ENCODE measurements around the gene CACNA1C.

The CACNA1C gene

DNA sequence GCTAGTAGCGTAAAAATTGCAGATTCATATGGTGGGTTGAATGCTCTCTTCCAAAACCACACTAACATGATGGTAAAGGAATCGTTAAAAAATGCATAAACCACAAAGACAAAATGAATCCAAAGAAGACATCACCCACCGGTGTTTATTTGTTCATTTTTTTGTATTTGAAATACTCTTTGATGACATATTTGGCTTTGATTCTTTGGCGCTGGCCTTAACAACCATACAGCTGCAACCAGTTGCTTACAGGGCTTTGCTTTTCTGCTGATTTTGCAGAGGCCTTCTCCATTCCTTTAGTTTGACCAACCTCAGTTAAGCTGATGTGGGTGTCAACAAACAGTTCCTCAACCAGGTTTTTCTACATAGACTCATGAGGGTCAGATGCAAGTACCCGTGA, 103.5 kb downstream of the CACNA1C start:
- no peaks in the 10 kb centered on the region for H3K36me3 ChIP-seq (ENCODE audit: insufficient read depth, low read length)
- H3K27me3 ChIP-seq (ENCODE audit: insufficient read depth, low read length), result no peaks in the 10 kb centered on the region
- no peak overlapping the region for H3K27ac ChIP-seq (ENCODE audit: low read depth, low read length)
- no peaks in the 10 kb centered on the region for H3K79me2 ChIP-seq (ENCODE audit: control insufficient read depth, insufficient read depth, low read length, unreplicated experiment)
- H3K4me1 ChIP-seq (ENCODE audit: control insufficient read depth, insufficient read depth, low read length, unreplicated experiment), result peaks cover 18% of the 10 kb centered on the region
- no peak overlapping the region for H2AFZ ChIP-seq (ENCODE audit: low read length, unreplicated experiment)
- no peak overlapping the region for H3K4me3 ChIP-seq (ENCODE audit: low read depth, low read length)

DNA sequence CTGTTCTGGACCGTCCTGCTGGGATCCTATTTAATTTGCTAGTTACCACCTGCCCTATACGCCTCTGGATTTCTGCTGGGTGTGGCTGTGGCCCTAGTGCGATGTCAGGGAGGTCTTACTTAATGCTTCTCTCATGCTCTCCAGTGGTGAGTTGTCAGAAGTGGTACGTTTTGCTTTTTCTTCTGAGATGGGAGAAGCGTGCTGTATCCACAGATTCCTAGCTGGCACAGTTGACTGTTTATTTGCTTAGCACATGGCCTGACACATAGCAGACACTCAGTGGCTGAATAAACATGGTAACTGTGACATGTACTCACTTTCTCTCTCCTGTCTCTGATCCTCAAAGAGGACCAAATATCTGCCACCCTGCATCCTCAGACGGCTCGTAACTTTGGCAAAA, 107.3 kb downstream of the CACNA1C start:
- Histone ChIP-seq H3K79me2 (ENCODE audit: control insufficient read depth, insufficient read depth, low read length, unreplicated experiment) (no peaks in the 10 kb centered on the region), H3K27ac (ENCODE audit: low read depth, low read length) (no peak overlapping the region), H2AFZ (ENCODE audit: low read length, unreplicated experiment) (no peak overlapping the region), H3K36me3 (ENCODE audit: insufficient read depth, low read length) (no peaks in the 10 kb centered on the region), H3K4me3 (ENCODE audit: low read depth, low read length) (no peak overlapping the region), H3K4me1 (ENCODE audit: control insufficient read depth, insufficient read depth, low read length, unreplicated experiment) (peaks cover 24% of the 10 kb centered on the region), H3K27me3 (ENCODE audit: insufficient read depth, low read length) (no peaks in the 10 kb centered on the region)

DNA sequence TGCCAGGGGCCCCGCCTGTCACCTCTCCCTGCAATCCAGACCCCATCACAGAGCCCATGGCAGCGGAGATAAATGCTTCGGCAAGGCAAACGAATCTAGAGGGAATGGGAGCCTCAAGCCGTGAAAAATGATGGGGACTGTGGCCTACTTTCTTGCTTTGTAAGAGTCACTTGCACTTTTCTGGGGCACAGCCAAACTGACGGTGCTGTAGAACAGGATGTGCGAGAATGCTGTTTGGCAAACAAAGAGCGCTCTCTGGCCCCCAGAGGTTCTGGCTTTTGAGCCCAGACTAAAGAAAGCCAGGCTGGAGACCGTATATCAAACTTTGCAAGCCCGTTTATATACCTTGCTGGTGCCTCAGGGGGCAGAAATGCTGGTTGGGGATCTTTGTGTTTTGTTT, 108.7 kb downstream of the CACNA1C start:
- H3K4me1 ChIP-seq (ENCODE audit: control insufficient read depth, insufficient read depth, low read length, unreplicated experiment), result peaks cover 24% of the 10 kb centered on the region
- H3K27me3 ChIP-seq (ENCODE audit: insufficient read depth, low read length), result no peaks in the 10 kb centered on the region
- H3K79me2 ChIP-seq (ENCODE audit: control insufficient read depth, insufficient read depth, low read length, unreplicated experiment), result no peaks in the 10 kb centered on the region
- H3K36me3 ChIP-seq (ENCODE audit: insufficient read depth, low read length), result no peaks in the 10 kb centered on the region
- H3K4me3 ChIP-seq (ENCODE audit: low read depth, low read length), result no peak overlapping the region
- H2AFZ ChIP-seq (ENCODE audit: low read length, unreplicated experiment), result no peak overlapping the region
- H3K27ac ChIP-seq (ENCODE audit: low read depth, low read length), result no peak overlapping the region

DNA sequence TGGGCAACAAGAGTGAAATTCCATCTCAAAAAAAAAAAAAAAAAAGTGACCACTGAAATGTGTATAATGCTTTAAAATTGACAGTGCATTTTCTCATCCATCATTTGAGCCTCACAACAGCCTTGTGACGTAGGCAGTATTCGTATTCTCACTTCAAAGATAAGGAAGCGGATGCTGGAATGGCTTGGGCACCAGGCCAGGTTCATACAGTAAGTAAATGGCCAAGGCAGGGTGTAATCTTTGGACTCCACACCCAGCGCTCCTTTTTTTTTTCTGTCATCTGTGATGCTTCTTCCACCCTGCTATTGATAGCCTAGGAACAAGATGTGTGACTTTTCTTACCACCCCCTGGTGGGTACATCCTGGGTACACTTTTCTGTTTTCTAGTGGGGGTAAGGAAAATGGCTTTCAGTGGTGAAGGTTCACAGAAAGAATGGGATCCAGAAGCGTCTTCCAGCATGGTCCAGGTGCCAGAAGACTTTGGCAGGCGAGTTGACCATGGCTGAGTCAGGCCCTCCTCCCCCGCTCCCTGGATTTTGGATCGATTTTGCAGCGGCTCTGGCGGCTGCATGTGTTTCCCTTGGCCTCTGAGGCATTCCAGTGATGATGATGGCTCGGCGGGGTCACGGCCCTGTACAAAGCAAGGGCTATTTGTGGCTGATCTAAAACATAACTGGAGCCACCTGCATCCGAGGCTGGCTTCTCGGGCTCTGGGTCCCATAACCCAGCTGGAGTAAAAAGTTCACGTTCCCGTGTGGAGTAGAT, 110.6 kb downstream of the CACNA1C start:
- peak overlapping the region; percentile 10 for H3K4me3 ChIP-seq (ENCODE audit: low read depth, low read length)
- H2AFZ ChIP-seq (ENCODE audit: low read length, unreplicated experiment), result peak overlapping the region; percentile 10
- peaks cover 24% of the 10 kb centered on the region for H3K4me1 ChIP-seq (ENCODE audit: control insufficient read depth, insufficient read depth, low read length, unreplicated experiment)
- H3K79me2 ChIP-seq (ENCODE audit: control insufficient read depth, insufficient read depth, low read length, unreplicated experiment), result no peaks in the 10 kb centered on the region
- no peaks in the 10 kb centered on the region for H3K27me3 ChIP-seq (ENCODE audit: insufficient read depth, low read length)
- H3K36me3 ChIP-seq (ENCODE audit: insufficient read depth, low read length), result peaks cover 4% of the 10 kb centered on the region; the same call in 1 of the 2 replicates
- H3K27ac ChIP-seq (ENCODE audit: low read depth, low read length), result peak overlapping the region; percentile 84

DNA sequence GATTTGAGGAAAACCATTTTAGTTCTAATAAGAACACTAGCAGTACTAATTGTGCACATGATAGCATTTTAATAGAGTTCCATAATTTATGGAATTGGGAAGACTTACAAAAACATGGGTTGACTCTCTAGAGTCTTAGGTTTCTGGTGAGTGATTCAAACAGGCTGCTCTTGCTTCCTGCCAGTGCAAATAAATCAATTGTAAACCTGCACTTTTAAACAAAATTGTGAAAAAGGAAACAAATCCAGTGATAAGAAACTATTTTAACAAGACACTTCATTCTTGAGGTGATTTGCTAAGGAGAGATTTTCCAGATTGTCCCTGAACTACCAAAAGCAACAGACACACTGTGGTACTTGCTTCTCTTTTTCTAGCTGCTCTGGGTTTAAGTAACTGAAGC, 112.2 kb downstream of the CACNA1C start:
- peaks cover 4% of the 10 kb centered on the region; the same call in 1 of the 2 replicates for H3K36me3 ChIP-seq (ENCODE audit: insufficient read depth, low read length)
- H3K27ac ChIP-seq (ENCODE audit: low read depth, low read length), result no peak overlapping the region
- H3K27me3 ChIP-seq (ENCODE audit: insufficient read depth, low read length), result no peaks in the 10 kb centered on the region
- H2AFZ ChIP-seq (ENCODE audit: low read length, unreplicated experiment), result no peak overlapping the region
- no peaks in the 10 kb centered on the region for H3K79me2 ChIP-seq (ENCODE audit: control insufficient read depth, insufficient read depth, low read length, unreplicated experiment)
- H3K4me3 ChIP-seq (ENCODE audit: low read depth, low read length), result no peak overlapping the region
- H3K4me1 ChIP-seq (ENCODE audit: control insufficient read depth, insufficient read depth, low read length, unreplicated experiment), result peaks cover 29% of the 10 kb centered on the region

DNA sequence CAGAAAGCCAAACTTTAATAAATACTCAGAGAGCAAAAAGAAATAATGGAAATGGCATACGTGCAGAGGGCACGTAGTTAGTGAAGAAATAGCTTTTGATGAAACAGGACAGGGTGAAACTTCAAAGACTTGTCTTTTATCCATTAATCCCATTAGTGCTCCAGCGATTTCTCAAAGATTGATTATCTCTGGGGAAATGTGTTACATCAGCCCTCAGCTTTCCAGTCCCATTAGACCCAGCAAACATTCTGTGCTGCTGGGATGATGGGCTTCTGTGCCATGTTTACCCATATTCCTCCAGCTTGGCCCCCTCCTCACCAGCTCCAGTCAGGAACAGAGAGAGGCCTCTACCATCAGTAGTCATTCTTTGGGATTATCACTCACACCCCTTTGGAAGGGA, 113.1 kb downstream of the CACNA1C start:
- H3K4me3 ChIP-seq (ENCODE audit: low read depth, low read length), result no peak overlapping the region
- H2AFZ ChIP-seq (ENCODE audit: low read length, unreplicated experiment), result no peak overlapping the region
- no peaks in the 10 kb centered on the region for H3K79me2 ChIP-seq (ENCODE audit: control insufficient read depth, insufficient read depth, low read length, unreplicated experiment)
- no peak overlapping the region for H3K27ac ChIP-seq (ENCODE audit: low read depth, low read length)
- H3K27me3 ChIP-seq (ENCODE audit: insufficient read depth, low read length), result no peaks in the 10 kb centered on the region
- H3K4me1 ChIP-seq (ENCODE audit: control insufficient read depth, insufficient read depth, low read length, unreplicated experiment), result peaks cover 38% of the 10 kb centered on the region
- H3K36me3 ChIP-seq (ENCODE audit: insufficient read depth, low read length), result peaks cover 4% of the 10 kb centered on the region; the same call in 1 of the 2 replicates

DNA sequence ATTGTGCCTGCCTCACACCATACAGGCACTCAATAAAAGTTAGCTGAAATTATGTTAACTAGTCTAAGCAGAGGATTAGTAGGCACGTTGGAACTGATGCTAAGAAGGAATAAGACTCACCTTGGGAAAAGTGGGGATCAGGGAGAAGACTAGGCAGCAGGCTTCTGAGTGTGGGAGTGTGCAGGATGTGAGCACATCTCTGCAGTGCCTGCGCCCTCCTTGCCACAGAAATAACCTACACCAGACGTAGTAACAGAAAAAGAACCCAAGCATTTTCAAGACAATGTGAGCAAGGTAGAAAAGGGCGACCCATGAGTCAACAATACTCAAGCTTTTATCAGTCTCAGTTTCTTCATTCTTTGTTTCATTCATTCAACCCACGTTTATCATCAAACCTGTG, 113.9 kb downstream of the CACNA1C start:
- no peak overlapping the region for H2AFZ ChIP-seq (ENCODE audit: low read length, unreplicated experiment)
- H3K27me3 ChIP-seq (ENCODE audit: insufficient read depth, low read length), result no peaks in the 10 kb centered on the region
- H3K79me2 ChIP-seq (ENCODE audit: control insufficient read depth, insufficient read depth, low read length, unreplicated experiment), result no peaks in the 10 kb centered on the region

DNA sequence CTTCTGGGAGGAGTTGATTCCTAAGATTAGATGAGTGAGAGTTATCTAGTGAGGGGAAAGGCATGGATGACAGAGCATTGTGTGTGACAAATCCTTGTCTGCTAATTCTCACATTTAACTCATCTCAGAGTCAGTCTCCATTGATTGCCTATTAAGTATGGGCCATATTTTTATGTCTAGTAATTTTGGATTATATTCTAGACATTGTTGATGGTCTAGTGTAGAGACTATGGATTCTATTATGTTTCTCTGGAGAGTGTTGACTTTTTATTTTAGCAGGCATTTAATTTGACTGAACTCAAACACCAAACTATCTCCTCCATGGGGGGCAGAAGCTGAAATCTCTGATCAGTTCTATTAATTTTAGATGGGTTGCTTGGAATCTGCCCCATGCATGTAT, 114.4 kb downstream of the CACNA1C start:
- no peaks in the 10 kb centered on the region for H3K79me2 ChIP-seq (ENCODE audit: control insufficient read depth, insufficient read depth, low read length, unreplicated experiment)
- no peak overlapping the region for H3K27ac ChIP-seq (ENCODE audit: low read depth, low read length)
- H2AFZ ChIP-seq (ENCODE audit: low read length, unreplicated experiment), result no peak overlapping the region
- H3K4me1 ChIP-seq (ENCODE audit: control insufficient read depth, insufficient read depth, low read length, unreplicated experiment), result peaks cover 40% of the 10 kb centered on the region
- no peak overlapping the region for H3K4me3 ChIP-seq (ENCODE audit: low read depth, low read length)
- no peaks in the 10 kb centered on the region for H3K27me3 ChIP-seq (ENCODE audit: insufficient read depth, low read length)
- H3K36me3 ChIP-seq (ENCODE audit: insufficient read depth, low read length), result peaks cover 4% of the 10 kb centered on the region; the same call in 1 of the 2 replicates

More for the DNA sequence above, 113.9 kb downstream of the CACNA1C start:
- Histone ChIP-seq H3K4me3 (ENCODE audit: low read depth, low read length) (no peak overlapping the region), H3K36me3 (ENCODE audit: insufficient read depth, low read length) (peaks cover 4% of the 10 kb centered on the region; the same call in 1 of the 2 replicates), H3K4me1 (ENCODE audit: control insufficient read depth, insufficient read depth, low read length, unreplicated experiment) (peaks cover 40% of the 10 kb centered on the region), H3K27ac (ENCODE audit: low read depth, low read length) (no peak overlapping the region)

DNA sequence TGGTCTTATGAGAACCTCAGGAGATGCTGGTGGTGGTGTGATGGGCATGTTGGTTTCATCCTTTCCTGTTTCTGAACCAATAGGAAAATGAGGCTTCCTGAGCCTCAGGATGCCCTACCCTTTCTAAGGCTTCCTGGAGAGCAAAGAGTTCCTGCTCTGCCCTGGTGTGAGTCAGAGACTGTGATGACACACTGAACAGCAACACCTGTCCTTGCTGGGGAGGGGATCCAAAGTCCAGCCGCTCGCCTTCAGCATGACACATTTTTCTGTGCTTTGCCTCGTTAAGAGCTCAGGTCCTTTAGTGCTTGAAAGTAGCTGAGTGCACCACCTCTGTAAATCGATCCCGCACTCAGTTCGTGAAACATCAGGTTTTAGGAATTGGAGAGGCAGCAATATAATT, 116.0 kb downstream of the CACNA1C start:
- Histone ChIP-seq H3K36me3 (ENCODE audit: insufficient read depth, low read length) (peaks cover 4% of the 10 kb centered on the region; the same call in 1 of the 2 replicates), H3K4me3 (ENCODE audit: low read depth, low read length) (no peak overlapping the region), H2AFZ (ENCODE audit: low read length, unreplicated experiment) (no peak overlapping the region)

DNA sequence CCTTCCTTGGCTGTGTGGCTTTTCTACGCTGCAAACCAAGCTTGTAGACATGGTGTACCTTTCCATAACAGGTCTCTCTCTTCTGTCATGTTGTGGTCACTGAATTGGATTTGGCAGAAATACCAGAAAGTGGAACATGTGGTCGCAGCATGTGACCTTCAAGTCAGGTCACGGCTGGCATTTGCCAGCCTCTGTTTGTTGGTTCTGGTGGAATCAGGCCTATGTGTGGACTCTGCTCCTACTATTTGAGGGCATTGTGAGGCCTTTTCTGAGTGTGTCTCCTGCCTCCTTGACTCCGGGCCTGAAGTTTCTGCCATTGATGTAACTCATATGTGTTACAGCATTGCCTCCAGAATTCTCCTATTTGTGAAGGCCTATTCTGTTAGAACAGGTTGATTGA, 116.7 kb downstream of the CACNA1C start:
- Histone ChIP-seq H2AFZ (ENCODE audit: low read length, unreplicated experiment) (no peak overlapping the region), H3K79me2 (ENCODE audit: control insufficient read depth, insufficient read depth, low read length, unreplicated experiment) (no peaks in the 10 kb centered on the region), H3K4me3 (ENCODE audit: low read depth, low read length) (no peak overlapping the region), H3K4me1 (ENCODE audit: control insufficient read depth, insufficient read depth, low read length, unreplicated experiment) (peaks cover 17% of the 10 kb centered on the region), H3K27me3 (ENCODE audit: insufficient read depth, low read length) (no peaks in the 10 kb centered on the region), H3K27ac (ENCODE audit: low read depth, low read length) (no peak overlapping the region), H3K36me3 (ENCODE audit: insufficient read depth, low read length) (peaks cover 4% of the 10 kb centered on the region; the same call in 1 of the 2 replicates)

More for the DNA sequence above, 116.0 kb downstream of the CACNA1C start:
- Histone ChIP-seq H3K27ac (ENCODE audit: low read depth, low read length) (no peak overlapping the region), H3K27me3 (ENCODE audit: insufficient read depth, low read length) (no peaks in the 10 kb centered on the region), H3K79me2 (ENCODE audit: control insufficient read depth, insufficient read depth, low read length, unreplicated experiment) (no peaks in the 10 kb centered on the region), H3K4me1 (ENCODE audit: control insufficient read depth, insufficient read depth, low read length, unreplicated experiment) (peaks cover 24% of the 10 kb centered on the region)

DNA sequence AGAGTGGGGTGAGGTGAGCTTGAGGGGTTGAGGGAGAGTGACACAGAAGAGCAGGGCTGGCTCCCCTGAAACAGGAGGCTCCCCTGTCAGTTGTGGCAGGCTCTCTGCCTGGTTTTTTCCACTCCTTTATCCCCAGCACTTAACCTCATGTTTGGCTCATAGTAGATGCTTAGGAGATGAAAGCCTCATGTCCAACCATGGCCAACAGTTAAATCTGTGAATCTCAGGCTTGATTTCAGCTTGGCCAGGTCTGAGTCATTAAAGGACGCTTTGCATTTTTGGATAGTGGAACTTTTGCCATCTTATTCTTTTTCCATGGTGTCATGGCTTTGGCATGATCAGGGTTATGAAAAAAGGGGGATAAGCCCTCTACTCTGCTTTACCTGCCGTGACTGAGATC, 117.2 kb downstream of the CACNA1C start:
- Histone ChIP-seq H3K79me2 (ENCODE audit: control insufficient read depth, insufficient read depth, low read length, unreplicated experiment) (no peaks in the 10 kb centered on the region), H3K27me3 (ENCODE audit: insufficient read depth, low read length) (no peaks in the 10 kb centered on the region), H3K27ac (ENCODE audit: low read depth, low read length) (peak overlapping the region; percentile 35)

More for the DNA sequence above, 117.2 kb downstream of the CACNA1C start:
- Histone ChIP-seq H3K4me3 (ENCODE audit: low read depth, low read length) (no peak overlapping the region), H3K36me3 (ENCODE audit: insufficient read depth, low read length) (peaks cover 4% of the 10 kb centered on the region; the same call in 1 of the 2 replicates), H3K4me1 (ENCODE audit: control insufficient read depth, insufficient read depth, low read length, unreplicated experiment) (peaks cover 16% of the 10 kb centered on the region), H2AFZ (ENCODE audit: low read length, unreplicated experiment) (no peak overlapping the region)
